Fibroblast of peridontal ligament (primary cell): ENCODE data around the gene MOSPD3.

ENCODE experiments used
- DNase-seq: peaks from one replicate; pipeline ENCODE4 v3.0.0-alpha.2; 2010; ENCODE audit errors: extremely low read depth

MOSPD3 gene

GRCh38 chr7:100591596-100591995 lies 20.7 kb upstream of the MOSPD3 start:
- DNase-seq, result no peak

- no peak for DNase-seq
Observed at GRCh38 chr7:100595188-100595587, 17.2 kb upstream of the MOSPD3 start.

- peak; percentile 61 for DNase-seq
Observed at GRCh38 chr7:100598425-100598824, 13.9 kb upstream of the MOSPD3 start.

GRCh38 chr7:100599911-100600729 lies 12.2 kb upstream of the MOSPD3 start:
- no peak for DNase-seq

DNA sequence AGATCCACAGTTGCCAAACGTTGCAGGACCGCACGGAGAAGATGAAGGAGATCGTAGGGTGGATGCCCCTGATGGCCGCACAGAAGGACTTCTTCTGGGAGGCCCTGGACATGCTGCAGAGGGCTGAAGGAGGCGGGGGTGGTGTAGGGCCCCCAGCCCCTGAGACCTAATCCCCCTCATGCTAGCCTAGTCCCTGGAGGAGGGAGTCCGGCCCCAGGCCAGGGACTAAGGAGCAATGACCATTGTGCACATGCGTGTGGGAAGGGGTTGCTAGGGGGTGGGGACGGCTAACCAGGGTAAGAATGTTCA lies 11.7 kb upstream of the MOSPD3 start:
- DNase-seq, result no peak

DNA sequence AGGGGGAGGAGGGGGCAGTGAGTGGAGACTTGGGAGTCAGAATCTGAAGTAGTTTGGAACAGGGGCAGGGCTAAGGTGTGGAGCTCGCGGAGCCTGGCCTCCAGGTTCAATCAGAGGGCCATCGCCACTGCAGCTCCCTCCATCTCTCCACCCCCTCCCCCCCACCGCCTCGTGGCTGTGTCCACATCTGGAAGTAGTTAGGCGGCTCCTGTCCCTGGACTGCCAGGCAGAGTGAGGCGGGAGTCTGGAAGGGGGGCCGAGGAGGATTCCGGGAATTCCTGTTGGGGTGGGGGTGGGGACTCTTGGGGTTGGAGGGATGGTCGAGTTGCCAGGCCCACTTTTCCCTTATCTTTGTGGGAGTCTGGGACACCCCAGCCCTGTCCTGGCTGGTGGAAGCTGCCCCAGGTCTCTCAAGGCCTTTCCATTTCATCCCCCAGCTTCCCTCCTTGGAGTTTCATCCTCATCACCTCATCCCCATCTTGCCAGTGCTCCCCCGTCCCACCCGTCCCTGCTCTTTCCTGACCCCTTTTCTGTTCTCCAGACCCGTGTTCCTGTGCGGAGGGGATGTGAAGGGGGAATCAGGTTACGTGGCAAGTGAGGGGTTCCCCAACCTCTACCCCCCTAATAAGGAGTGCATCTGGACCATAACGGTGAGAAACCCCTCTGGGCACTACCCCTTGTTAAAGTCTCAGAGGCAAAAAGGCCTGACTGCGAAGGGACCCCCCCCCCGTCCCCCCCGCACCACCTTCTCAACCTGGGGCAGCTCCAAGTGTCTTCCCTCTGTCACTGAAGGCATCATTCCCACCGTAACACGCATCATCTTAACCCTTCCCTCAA lies 9.2 kb upstream of the MOSPD3 start:
- DNase-seq, result peak; percentile 86

DNA sequence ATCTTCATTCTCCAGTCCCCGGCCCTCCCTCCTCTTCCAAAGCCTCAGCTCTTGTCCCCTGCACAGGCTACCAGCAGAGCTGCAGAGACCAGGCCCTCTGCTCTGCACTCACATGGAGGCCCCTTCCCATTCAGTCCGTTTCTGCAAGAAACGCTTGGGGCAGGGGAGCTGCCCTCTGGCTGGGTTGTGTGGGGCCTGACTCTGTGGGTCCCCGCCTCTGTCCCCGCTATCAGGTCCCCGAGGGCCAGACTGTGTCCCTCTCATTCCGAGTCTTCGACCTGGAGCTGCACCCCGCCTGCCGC lies 8.7 kb upstream of the MOSPD3 start:
- no peak for DNase-seq

DNA sequence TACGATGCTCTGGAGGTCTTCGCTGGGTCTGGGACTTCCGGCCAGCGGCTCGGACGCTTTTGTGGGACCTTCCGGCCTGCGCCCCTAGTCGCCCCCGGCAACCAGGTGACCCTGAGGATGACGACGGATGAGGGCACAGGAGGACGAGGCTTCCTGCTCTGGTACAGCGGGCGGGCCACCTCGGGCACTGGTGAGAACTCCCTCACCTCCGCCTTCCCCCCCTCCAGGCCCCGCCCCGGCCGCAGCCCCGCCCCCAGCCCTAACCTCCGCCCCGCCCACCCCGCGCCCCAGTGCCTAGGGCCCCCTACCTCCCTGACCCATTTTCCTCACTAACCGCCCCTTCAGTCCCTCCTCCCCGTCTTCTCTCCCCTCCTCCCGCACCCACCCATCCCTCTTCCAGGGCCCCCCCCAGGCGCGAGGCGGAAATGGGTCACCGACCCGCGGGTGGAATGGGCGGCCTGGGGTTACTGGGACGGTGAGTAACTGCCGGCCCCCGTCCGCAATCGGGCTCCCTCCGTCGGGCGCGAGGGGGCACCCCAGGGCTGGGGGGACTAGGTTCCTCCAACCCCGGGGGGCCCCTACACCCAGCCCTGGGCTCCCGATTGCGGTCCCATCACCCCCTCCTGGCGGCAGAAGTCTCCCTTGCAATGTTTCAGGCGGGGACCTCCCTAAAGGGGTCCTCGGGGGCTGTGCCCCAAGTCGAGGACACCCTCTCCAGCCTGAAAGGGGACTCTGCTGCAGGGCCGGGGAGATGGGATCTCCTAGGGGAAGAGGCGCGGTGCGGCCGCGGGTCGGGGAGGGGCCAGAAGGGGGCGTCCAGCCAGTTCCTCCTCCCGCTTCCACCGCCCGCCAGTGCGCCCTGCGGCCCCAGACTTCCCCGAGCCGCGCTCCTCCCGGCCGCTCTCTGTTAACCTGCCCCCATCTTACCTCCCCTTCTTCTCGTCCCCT lies 8.0 kb upstream of the MOSPD3 start:
- peak; percentile 37 for DNase-seq

DNA sequence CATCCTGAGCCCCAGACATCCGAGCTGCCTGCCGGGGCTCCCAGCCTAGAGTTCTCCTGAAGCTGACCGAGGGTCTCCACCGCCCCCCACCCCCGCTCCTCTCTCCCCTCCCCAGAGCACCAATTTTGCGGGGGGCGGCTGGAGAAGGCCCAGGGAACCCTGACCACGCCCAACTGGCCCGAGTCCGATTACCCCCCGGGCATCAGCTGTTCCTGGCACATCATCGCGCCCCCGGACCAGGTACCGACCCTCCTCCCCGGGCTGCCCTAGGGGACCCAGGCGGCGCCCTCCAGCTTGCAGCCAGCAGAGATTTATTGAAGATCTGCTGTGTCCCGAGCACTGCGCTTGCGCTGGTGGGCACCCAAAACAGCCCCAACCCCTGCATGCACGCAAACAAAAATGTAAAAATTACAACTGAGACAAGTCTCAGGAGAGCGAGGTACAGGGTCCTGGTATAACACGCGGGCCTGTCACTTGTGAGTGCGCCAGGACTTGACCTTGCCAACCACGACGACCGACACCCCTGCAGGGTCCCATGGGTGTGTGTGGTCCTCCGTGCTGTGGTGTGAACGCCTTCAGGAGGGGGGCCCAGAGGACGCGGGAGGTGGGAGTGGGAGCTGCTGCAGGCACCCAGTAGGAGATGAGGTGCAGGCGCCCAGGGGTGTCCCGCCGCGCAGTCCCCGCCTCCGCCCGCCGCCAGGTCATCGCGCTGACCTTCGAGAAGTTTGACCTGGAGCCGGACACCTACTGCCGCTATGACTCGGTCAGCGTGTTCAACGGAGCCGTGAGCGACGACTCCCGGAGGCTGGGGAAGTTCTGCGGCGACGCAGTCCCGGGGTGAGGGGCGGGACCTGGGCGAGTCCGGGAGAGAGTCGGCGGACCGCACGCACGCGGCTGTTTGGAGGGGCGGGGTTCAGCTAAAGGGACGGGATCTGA lies 7.1 kb upstream of the MOSPD3 start:
- no peak for DNase-seq

- DNase-seq, result no peak
Observed at GRCh38 chr7:100606313-100606712, 6.0 kb upstream of the MOSPD3 start.

DNA sequence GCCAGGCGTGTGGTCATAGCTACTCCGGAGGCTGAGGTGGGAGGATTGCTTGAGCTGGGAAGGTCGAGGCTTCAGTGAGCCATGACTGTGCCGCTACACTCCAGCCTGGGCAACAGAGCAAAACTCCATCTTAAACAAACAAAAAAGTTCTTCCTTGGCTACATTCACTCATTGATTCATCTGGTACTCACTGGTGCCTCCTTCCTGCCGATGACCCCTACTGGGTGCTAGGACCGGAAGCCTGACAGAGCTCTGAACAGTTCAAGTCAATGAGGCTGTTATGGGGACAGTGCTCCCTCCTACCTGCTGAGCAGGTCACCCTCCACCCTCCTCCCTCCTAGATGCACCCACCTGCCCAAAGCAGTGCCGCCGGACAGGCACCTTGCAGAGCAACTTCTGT lies 5.2 kb upstream of the MOSPD3 start:
- no peak for DNase-seq

GRCh38 chr7:100609958-100610357 lies 2.4 kb upstream of the MOSPD3 start:
- DNase-seq, result no peak

GRCh38 chr7:100612730-100613390 lies 520 bp downstream of the MOSPD3 start:
- no peak for DNase-seq

DNA sequence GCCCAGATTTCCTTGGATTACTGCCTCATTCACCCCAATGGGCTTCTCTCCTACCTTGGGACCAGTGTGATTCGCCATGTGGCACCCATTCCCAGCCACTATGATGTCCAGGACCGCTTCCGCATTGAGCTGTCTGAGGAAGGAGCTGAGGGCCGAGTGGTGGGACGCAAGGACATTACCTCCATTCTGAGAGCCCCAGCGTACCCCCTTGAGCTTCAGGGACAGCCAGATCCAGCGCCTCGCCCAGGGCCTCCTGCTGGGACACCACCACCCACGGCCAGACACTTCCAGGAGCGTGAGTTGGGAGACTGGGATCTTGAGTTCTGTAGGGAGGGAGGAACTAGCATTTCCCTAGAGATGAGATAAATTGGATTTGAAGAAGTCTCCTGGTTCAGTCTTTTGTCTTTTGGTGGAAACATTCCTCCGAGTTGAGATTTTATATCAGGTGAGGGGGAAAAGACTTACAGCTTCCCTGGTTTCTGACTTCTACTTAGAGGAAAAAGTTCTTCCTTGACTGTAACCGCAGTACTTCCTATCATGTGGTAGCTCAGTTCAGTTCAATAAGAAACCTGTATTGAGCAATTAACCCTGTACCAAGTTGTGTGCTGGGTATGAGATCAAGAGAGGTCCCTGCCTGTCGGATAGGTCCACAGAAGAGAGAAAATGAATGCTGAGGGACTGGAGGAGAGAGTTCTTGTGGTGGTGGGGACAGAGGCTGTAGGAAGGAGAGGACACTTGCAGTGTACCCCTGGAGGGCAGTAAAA lies 1.3 kb downstream of the MOSPD3 start:
- DNase-seq, result no peak

GRCh38 chr7:100614308-100614861 lies 2.0 kb downstream of the MOSPD3 start:
- no peak for DNase-seq

DNA sequence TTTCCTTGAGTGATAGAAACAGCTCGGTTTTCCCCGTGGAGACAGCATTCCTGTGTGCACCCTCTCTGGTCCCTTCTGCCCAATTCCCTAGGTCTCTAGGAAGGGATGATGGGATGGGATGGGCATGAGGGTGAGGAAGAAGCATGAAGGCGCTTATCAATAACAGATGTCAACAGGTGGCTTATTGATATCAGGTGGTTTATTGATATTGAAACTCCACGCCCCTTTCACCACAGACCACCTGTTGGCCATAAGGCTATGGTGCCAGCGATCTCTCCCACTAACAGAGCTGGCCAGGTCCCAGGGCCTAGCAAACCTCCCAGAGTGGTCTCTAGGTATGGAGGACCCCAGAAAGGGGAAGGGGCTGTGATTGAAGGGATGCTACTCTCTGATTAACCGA lies 7.9 kb downstream of the MOSPD3 start:
- no peak for DNase-seq

- DNase-seq, result no peak
Observed at GRCh38 chr7:100620804-100621203, 8.5 kb downstream of the MOSPD3 start.

- DNase-seq, result no peak
Observed at GRCh38 chr7:100621554-100621953, 9.2 kb downstream of the MOSPD3 start.

DNA sequence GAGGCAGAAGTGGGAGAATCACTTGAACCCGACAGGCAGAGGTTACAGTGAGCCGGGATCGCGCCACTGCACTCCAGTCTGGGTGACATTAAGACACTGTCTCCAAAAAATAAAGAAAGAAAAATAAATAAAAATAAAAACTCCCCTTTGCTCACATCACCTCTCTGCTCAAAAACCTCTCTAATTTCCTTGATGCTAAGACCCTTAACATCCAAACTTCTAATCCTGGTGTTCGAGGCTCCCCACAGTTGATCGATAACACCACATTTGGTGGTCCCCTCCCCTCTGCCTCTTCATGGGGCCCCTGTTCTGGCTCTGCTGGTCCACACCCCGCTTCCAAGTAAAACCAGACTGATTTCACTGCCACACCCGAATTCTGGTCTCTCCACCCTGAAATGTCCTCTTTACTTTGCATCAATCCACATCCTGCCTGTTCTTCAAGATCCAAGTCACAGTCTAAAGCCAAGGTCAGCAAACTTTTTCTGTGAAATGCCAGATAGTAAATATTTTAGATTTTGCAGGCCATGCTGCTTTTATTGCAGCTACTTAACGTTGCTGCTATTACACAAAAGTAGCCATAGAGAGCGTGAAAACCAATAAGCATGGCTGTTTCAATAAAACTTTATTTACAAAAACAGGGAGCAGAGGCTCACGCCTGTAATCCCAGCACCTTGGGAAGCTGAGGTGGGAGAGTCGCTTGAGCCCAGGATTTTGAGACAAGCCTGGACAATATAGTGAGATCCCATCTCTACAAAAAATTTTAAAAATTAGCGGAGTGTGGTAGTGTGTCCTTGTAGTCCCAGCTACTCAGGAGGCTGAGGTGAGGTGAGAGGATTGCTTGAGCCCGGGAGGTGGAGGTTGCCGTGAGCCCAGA lies 11.8 kb downstream of the MOSPD3 start:
- DNase-seq, result no peak
